Gastrocnemius medialis (tissue), 4 donors: ENCODE results near the gene SMYD3.

Experiments
- CTCF ChIP-seq, 5 experiments: fragments of 450-650 bp in 3 of 5; fragments of 200-600 bp in 2 of 5; sonication (generic) in 2 of 5; IDR thresholded peaks in 4 of 5; conservative IDR thresholded peaks in 1 of 5; 1 replicate in 4 of 5; 2 replicates in 1 of 5; pipeline ENCODE4 v1.5.1; 2016 to 2019; ENCODE audit warnings: antibody characterized with exemption in 5 of 5, mild to moderate bottlenecking in 3 of 5, moderate library complexity in 3 of 5
- POLR2A ChIP-seq, 2 donors: fragments of 450-650 bp; IDR thresholded peaks; one replicate each; pipeline ENCODE4 v1.6.1; 2017; ENCODE audit warnings: antibody characterized with exemption in 2 of 2, mild to moderate bottlenecking in 2 of 2, moderate library complexity in 2 of 2

- no peak for TF ChIP-seq CTCF (IDR thresholded peaks at IDR 0.05 in 4 of 5, conservative IDR thresholded peaks at IDR 0.05 in 1 of 5)
- no peak for TF ChIP-seq POLR2A (IDR thresholded peaks at IDR 0.05)
These were observed 5.2 kb upstream of the SMYD3 start for GRCh38 chr1:246512230-246512629.
